Measurements from ENCODE around the gene PLA2G12A. TPM values are rescaled to one million over a fixed set of nuclear protein-coding genes. Genes with fewer than 3 reads are reported as not detected.
"Not testable (repeated sequence)": the region's sequence is repeated elsewhere in the genome, so short reads cannot be mapped to it uniquely, and the experiment has no call there.

The PLA2G12A gene
- total RNA-seq, 4 donors from 2014 or later, result 15.6 to 33.2 (median 20.5) TPM

DNA sequence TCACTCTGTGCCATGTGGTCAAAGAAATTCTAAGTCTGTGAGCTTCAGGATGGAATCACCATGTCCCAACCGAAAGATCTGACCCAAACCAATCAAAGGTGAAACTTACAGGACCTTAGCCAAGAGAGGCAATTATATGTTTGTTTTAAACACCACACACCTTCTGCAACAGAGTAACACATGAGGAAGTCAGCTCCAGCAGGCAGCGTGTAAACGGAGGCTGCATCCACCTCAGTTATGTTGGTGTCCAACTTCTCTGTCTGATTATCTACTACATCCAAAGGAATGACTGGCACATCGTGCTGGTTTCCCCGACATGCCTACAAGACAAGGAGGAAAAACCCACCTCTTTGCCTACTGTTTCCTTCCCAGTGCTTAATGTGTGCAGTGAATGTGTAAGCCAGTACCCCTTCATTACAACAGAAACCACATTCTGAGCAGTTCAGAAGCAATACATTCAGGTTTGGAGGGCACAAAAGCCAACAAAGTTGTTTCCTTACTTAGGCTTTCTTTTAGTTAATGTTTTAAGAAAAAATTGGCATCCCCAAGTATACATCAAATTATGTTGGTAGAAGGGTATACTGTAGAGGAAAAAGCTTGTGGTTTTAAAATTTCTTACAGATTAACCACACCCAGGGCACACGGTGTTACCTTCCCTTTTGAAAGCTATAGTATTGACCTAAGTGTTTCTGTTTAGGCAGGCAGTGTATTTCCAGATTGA lies 39.0 kb downstream of the PLA2G12A start:
- H3K9me3 ChIP-seq, result no peaks in the 10 kb centered on the region
- TF ChIP-seq POLR2A (IDR thresholded peaks at IDR 0.05) (no peak), EP300 (IDR thresholded peaks at IDR 0.05) (no peak), POLR2AphosphoS5 (IDR thresholded peaks at IDR 0.05) (no peak), CTCF (IDR thresholded peaks at IDR 0.05) (no peak)
- WGBS, result 87% methylated on average over 6 of the region's 6 CpGs
- H3K4me3 ChIP-seq, result no peak overlapping the region
- peaks cover 62% of the 10 kb centered on the region for H3K36me3 ChIP-seq
- H3K27me3 ChIP-seq, result no peaks in the 10 kb centered on the region
- no peak overlapping the region for H3K27ac ChIP-seq
- DNase-seq (ENCODE audit: low spot score in 2 of 2), result no peak
- no peaks in the 10 kb centered on the region for H3K4me1 ChIP-seq

DNA sequence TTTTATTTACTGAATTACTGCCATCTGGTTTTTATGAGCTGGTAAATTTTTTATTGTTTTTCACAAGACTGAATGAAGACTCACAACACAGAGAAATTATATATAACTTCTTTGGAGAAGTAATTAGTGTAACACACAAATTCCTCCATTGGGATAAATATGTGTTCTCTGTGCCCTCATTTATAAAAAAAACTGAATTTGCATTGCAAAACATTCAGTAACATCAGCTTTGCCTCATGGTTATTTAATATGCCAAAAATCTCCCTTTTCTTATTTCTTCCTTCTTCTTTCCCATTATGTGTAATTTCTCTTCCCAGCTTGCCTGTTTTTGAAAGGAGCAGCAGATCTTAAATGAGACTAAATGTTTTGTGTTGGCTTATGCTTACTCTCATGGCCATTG lies 45.1 kb downstream of the PLA2G12A start:
- no peak for DNase-seq (ENCODE audit: low spot score in 2 of 2)
- H3K27me3 ChIP-seq, result no peaks in the 10 kb centered on the region

GRCh38 chr4:109683621-109684253 lies 46.1 kb downstream of the PLA2G12A start:
- no peak overlapping the region for H3K4me3 ChIP-seq
- H3K27ac ChIP-seq, result no peak overlapping the region
- H3K27me3 ChIP-seq, result no peaks in the 10 kb centered on the region
- H3K4me1 ChIP-seq, result no peaks in the 10 kb centered on the region
- DNase-seq (ENCODE audit: low spot score in 2 of 2), result no peak
- H3K36me3 ChIP-seq, result peaks cover 16% of the 10 kb centered on the region
- 93% methylated on average over 6 of the region's 6 CpGs for WGBS
- H3K9me3 ChIP-seq, result no peaks in the 10 kb centered on the region
- TF ChIP-seq CTCF (IDR thresholded peaks at IDR 0.05) (no peak), POLR2AphosphoS5 (IDR thresholded peaks at IDR 0.05) (no peak), EP300 (IDR thresholded peaks at IDR 0.05) (no peak), POLR2A (IDR thresholded peaks at IDR 0.05) (no peak)

More for the DNA sequence above, 45.1 kb downstream of the PLA2G12A start:
- Histone ChIP-seq H3K4me1 (no peaks in the 10 kb centered on the region), H3K9me3 (no peaks in the 10 kb centered on the region), H3K4me3 (no peak overlapping the region), H3K36me3 (peaks cover 20% of the 10 kb centered on the region), H3K27ac (no peak overlapping the region)
- TF ChIP-seq CTCF (IDR thresholded peaks at IDR 0.05), result no peak
- no peak for TF ChIP-seq POLR2A (IDR thresholded peaks at IDR 0.05)
- TF ChIP-seq EP300 (IDR thresholded peaks at IDR 0.05), result no peak
- TF ChIP-seq POLR2AphosphoS5 (IDR thresholded peaks at IDR 0.05), result no peak

GRCh38 chr4:109682875-109683274 lies 47.0 kb downstream of the PLA2G12A start:
- WGBS, result 94% methylated on average over 2 of the region's 2 CpGs
- Histone ChIP-seq H3K27me3 (no peaks in the 10 kb centered on the region), H3K9me3 (peaks cover 5% of the 10 kb centered on the region), H3K4me3 (no peak overlapping the region), H3K27ac (no peak overlapping the region), H3K4me1 (no peaks in the 10 kb centered on the region), H3K36me3 (peaks cover 13% of the 10 kb centered on the region)
- DNase-seq (ENCODE audit: low spot score in 2 of 2), result no peak
- TF ChIP-seq EP300 (IDR thresholded peaks at IDR 0.05) (no peak), POLR2AphosphoS5 (IDR thresholded peaks at IDR 0.05) (no peak), POLR2A (IDR thresholded peaks at IDR 0.05) (no peak), CTCF (IDR thresholded peaks at IDR 0.05) (no peak)

GRCh38 chr4:109678925-109679324 lies 50.9 kb downstream of the PLA2G12A start:
- not testable (repeated sequence) for H3K27ac ChIP-seq; H3K4me3 ChIP-seq; H3K36me3 ChIP-seq; H3K4me1 ChIP-seq; H3K9me3 ChIP-seq; H3K27me3 ChIP-seq; DNase-seq (ENCODE audit: low spot score in 2 of 2)
- 100% methylated on average over 1 of the region's 14 CpGs for WGBS

- DNase-seq (ENCODE audit: low spot score in 2 of 2); H3K27me3 ChIP-seq; H3K9me3 ChIP-seq; H3K36me3 ChIP-seq; H3K27ac ChIP-seq; H3K4me3 ChIP-seq; H3K4me1 ChIP-seq: not testable (repeated sequence)
- 93% methylated on average over 3 of the region's 28 CpGs for WGBS
These were observed 51.4 kb downstream of the PLA2G12A start for GRCh38 chr4:109678472-109678871.
